ENCODE data around the gene TLR3. TPM values are rescaled to one million over a fixed set of nuclear protein-coding genes. Genes with fewer than 3 reads are reported as not detected.

Gene TLR3
- total RNA-seq, 1 experiment from 2014 or later, result 7.7 TPM

DNA sequence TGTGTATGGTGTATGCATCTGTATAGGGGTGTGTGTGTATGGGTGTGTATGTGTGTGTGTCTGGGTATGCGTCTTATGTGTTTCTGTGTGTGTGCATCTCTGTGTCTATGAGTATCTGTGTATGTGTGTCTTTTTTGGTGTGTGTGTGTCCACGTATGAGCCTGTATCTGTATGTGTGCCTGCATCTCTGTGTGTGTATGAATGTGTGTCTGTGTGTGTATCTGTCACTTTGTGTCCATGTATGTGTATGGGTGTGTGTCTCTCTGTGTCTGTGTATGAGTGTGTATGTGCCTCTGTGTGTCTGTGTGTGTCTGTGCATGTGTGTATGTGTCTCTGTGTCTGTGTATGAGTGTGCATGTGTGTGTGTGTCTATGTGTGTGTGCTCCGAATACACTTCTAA lies 59.9 kb downstream of the TLR3 start:
- Histone ChIP-seq H3K27me3 (no peaks in the 10 kb centered on the region), H3K4me3 (no peak overlapping the region), H3K9me3 (no peaks in the 10 kb centered on the region), H3K36me3 (no peaks in the 10 kb centered on the region)
- no peak for DNase-seq

DNA sequence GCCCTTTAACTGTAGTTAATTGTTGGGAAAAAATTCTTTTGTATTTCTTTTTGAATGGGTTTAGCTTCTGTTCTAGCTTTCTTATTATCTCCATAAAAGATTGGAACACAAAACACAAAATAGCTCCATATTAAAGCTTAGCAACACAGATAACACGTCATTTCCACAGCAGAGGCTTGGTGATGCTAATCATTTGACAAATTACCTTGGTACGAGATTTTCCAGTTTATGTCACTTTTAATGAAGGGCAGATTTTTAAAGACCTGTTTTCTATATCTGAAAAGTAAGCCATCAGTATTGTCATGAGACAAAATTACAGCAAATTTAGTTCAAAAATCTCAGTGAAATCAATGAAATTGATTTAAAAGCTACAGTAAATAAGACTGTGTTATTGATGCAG lies 63.0 kb downstream of the TLR3 start:
- Histone ChIP-seq H3K36me3 (no peaks in the 10 kb centered on the region), H3K9me3 (no peaks in the 10 kb centered on the region), H3K4me3 (no peak overlapping the region), H3K27me3 (no peaks in the 10 kb centered on the region)
- DNase-seq, result no peak

DNA sequence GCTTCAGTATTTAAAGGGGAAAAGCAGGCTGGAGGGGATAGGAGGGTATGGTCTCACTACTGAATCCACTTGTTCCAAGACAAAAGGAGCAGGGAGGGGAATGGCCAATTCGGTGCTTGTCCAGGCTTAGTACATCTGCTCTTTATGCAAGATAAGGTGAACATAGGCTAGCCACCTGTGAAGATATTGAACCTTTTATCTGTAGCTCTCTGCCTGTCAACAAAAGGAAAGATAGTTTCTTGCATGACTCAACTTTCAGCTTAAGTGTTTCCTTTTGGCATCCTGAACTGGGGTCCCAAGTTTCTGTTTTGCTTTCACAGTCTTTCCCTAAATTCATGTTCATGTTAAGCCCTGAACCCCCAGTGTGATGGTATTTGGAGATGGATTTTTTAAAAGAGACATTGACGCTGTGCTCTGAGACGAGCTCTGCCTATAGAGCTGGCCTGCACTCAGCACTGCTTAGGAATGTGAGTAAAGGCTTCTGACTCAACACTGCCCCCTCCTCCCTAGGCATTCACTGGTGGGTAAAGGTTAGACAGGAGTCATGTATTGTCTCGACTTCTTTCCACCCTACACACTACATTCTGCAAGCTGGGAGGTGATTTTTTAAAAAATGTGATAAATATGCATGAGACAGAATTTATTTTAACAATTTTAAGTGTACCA lies 63.8 kb downstream of the TLR3 start:
- Histone ChIP-seq H3K36me3 (no peaks in the 10 kb centered on the region), H3K9me3 (no peaks in the 10 kb centered on the region), H3K27me3 (no peaks in the 10 kb centered on the region), H3K4me3 (no peak overlapping the region)
- DNase-seq, result peak; percentile 72

DNA sequence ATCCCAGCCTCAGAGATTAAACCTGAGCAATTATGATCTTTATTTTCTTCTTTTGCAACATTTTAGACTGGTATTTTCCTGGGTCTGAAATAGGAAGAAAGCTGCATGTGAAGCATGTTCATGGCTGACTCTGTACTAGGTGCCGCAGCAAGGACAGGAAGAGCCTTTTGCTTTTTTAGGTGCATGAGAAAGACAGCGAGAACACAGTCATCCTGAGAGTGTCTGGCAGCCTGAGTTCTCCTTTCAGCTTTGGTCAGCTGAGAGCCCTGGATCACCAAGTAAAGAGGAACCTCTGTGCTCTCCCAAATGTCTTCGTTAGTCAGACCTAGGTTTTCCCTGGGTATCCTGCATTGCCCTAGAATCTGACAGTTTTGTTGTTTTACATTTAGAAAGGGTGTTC lies 65.3 kb downstream of the TLR3 start:
- DNase-seq, result no peak
- Histone ChIP-seq H3K4me3 (no peak overlapping the region), H3K36me3 (no peaks in the 10 kb centered on the region), H3K9me3 (no peaks in the 10 kb centered on the region), H3K27me3 (no peaks in the 10 kb centered on the region)

DNA sequence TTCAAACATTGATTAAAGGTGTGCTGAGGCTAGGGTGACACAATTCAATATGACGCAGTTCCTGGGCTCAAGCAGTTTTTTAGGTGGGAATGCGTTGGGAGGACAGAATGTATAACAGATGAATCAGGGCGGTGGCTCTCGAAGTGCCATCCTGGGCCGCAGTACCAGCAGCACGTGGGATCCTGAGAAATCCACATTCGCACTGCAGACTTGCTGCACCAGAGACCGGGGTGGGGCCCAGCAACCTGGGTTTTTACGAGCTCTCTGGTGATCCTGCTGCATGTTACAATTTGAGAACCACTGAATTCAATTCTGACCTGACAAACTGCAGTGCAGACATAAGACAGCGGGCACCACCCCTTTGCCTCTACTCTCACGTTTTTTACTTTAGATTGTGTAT lies 65.9 kb downstream of the TLR3 start:
- H3K36me3 ChIP-seq, result no peaks in the 10 kb centered on the region
- H3K9me3 ChIP-seq, result no peaks in the 10 kb centered on the region
- no peak overlapping the region for H3K4me3 ChIP-seq
- no peak for DNase-seq
- H3K27me3 ChIP-seq, result no peaks in the 10 kb centered on the region

GRCh38 chr4:186137196-186137794 lies 68.3 kb downstream of the TLR3 start:
- Histone ChIP-seq H3K36me3 (no peaks in the 10 kb centered on the region), H3K27me3 (no peaks in the 10 kb centered on the region), H3K9me3 (no peaks in the 10 kb centered on the region), H3K4me3 (no peak overlapping the region)
- no peak for DNase-seq

Other genes with a start within 250 kb of the TLR3 start
- gene FAM149A, start 35.5 kb downstream of the TLR3 start, total RNA-seq (2014; rRNA removed; shearing (Covaris generic); ENCODE audit: low replicate concordance), result 7.3 and 12.5 TPM in 2 replicates
- 15.2 and 22.0 TPM in 2 replicates for gene CYP4V2, start 122.4 kb downstream of the TLR3 start, total RNA-seq (2014; rRNA removed; shearing (Covaris generic); ENCODE audit: low replicate concordance)
- gene KLKB1, start 158.4 kb downstream of the TLR3 start, total RNA-seq (2014; rRNA removed; shearing (Covaris generic); ENCODE audit: low replicate concordance), result not detected in 2 replicates
- not detected in 2 replicates for gene F11, start 197.0 kb downstream of the TLR3 start, total RNA-seq (2014; rRNA removed; shearing (Covaris generic); ENCODE audit: low replicate concordance)

Measured in MG63 (cell line).